CD4-positive, alpha-beta T cell treated with Interleukin-6 for 4 hours (primary cell): Measurements from ENCODE around the gene FCHO2.

ENCODE experiments used
- DNase-seq: peaks from one replicate; pipeline ENCODE4 v3.0.0-alpha.2; 2020; ENCODE audit warnings: mixed read lengths

Gene FCHO2

DNA sequence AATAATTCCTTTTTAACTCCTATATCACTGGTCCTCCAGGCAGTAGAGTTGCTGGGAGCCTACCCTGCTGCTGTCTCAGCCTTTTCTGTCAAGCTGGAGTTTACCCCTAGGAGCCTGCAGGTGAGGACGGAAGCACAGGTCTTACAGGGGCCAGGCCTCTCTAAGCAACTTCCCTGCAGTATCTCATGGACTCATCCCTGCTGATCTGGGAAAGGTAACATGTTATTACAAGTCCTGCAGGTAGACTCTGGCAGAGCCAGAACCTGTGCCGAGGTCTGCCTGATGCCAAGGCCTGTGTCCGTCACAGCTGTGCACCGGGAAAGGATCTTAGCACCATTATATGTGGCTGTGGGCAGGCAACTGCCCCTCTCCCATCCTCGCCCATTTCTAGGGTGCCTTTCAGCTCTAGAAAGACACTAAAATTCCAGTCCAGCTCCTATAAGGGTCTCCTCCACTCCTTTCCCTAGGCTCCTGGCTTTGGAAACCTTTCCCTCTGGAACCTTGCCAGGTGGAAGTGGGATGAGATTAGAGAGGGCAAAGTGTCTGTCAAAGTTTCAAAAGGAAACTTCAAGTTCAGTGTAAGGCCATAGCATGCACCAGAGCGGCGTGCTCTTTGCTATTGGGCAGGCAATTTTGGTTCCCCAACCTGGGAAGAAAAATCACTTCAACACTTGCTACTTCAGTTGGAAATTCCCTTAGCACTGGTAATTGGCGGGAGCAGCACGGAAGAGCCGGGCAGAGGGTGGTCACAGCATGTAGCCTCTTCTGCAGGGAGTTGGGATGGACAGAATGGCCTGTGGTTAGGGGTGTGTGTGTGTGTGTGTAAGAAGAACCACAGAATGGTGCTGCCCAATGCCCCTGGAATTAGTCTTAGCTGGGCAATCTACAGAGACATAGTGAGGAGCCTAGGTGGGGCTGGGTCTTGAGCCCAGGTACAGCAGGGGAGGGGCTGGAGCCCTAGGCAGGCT is 182.0 kb downstream of the FCHO2 start:
- DNase-seq, result no peak

DNA sequence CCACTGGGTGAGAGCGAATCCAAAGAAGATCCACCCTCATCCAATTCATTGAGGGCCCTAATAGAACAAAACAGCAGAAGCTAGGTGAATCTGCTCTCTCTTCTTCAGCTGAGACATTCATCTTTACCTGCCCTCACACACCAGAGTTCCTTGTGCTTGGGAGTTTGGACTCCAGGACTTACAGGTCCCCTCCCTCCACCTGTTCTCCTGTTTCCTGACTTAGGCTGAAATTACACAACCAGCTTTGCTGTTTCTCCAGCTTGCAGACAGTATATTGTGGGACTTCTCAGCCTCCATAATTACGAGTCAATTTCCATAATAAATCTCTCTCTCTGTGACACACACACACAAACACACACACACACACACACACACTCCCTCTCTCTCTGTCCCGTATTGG is 183.6 kb downstream of the FCHO2 start:
- DNase-seq, result no peak
